ENCODE results near the gene TNFRSF8.
A peak's percentile ranks its signal among the peaks of the same experiment; 100 is the strongest.

Gene TNFRSF8

DNA sequence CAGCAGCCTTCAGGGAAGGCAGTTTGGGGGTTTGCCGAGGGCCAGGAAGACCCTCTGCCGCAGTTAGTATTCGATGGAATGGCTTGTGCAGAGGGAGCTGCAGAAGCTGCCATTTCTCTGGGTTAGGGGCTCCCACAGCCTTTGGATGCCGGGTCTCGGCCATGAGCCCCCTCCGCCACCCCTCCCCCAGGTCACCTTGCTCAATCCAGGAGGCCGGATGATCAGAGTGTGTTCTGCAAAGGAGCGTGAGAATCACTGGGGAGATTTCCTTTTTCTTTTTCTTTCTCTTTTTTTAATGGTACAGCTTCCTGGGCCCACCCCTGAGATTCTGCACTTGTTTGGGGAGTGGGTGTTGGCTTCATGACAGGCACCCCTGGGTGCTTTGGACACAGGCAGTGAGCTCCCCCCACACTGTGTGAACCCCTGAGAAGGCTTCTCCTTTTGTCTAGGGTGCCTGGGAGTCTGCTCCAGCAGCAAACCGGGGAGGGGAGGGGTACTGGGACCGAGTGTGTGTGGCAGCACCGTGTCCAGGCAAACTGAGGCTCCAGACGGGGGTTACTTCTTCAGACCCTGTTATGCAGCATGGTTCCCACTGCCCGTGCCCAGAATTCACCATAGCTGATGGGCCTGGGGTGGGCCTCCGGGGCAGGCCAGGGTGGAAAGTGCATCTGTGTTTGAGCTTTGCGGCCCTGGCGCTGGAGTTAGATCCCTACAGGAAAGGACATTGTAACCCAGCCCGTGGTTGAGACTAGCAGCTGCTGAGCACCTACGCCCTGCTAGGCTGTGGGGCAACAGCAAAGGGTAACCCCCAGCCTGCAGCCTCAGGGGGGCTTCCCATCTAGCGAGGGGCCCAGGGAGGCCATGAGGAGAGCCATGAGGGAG, 122.2 kb downstream of the TNFRSF8 start:
- H3K27ac Mint-ChIP-seq: peak overlapping the region; percentile 52
- H3K9me3 Mint-ChIP-seq: no peaks in the 10 kb centered on the region
- peaks cover 70% of the 10 kb centered on the region for H3K4me1 Mint-ChIP-seq
- DNase-seq (no peak), ATAC-seq (no peak)
- no peaks in the 10 kb centered on the region for H3K27me3 Mint-ChIP-seq
- H3K36me3 Mint-ChIP-seq (ENCODE audit: low read depth): peaks cover 44% of the 10 kb centered on the region
- H3K4me3 Mint-ChIP-seq: no peak overlapping the region

DNA sequence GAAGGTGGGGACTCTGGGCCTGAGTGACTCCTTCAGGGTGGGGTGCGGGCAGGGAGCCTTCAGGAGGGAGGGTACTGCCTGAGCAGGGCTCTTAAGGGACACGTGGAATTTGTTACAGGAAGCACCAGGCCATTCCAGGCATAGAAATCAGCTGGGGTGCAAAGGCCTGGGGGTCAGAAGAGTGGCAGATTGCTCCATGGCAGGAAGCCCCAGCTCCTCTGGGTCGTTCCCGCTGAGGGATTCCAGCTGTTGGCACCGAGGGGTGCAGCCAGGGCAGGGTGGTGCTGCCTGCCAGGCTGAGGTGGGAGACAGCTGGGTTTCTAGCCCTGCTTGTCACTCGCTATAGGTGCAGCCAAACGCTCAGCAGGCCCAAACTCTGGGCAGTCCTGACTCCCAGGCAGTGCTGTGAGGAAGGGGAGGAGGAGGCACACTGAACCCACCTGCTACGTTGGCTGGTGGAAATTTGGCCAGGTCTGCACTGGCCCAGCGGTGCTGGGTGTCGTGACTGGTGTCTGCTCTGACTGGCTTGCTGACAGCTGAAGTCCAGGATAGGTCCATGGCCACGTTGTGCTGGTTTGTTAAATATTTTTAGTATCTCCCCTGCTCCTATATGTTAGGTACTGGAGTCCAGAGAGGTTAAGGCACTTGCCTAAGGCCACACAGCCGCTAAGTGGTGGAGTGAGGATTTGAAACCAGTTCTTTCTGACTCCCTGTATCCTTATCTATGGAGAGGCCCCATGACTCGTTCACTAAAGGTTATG, 123.0 kb downstream of the TNFRSF8 start:
- Mint-ChIP-seq H3K9me3 (no peaks in the 10 kb centered on the region), H3K27me3 (no peaks in the 10 kb centered on the region), H3K4me3 (no peak overlapping the region), H3K4me1 (peaks cover 65% of the 10 kb centered on the region), H3K27ac (peak overlapping the region; percentile 52), H3K36me3 (ENCODE audit: low read depth) (peaks cover 47% of the 10 kb centered on the region)
- ATAC-seq: no peak
- no peak for DNase-seq

- peaks cover 61% of the 10 kb centered on the region for H3K4me1 Mint-ChIP-seq
- DNase-seq: no peak
- H3K27ac Mint-ChIP-seq: peak overlapping the region; percentile 52
- H3K36me3 Mint-ChIP-seq (ENCODE audit: low read depth): peaks cover 46% of the 10 kb centered on the region
- peak; percentile 47 for ATAC-seq
- H3K4me3 Mint-ChIP-seq: no peak overlapping the region
- H3K9me3 Mint-ChIP-seq: no peaks in the 10 kb centered on the region
- no peaks in the 10 kb centered on the region for H3K27me3 Mint-ChIP-seq
Measured at GRCh38 chr1:12186679-12186985, 123.5 kb downstream of the TNFRSF8 start.

DNA sequence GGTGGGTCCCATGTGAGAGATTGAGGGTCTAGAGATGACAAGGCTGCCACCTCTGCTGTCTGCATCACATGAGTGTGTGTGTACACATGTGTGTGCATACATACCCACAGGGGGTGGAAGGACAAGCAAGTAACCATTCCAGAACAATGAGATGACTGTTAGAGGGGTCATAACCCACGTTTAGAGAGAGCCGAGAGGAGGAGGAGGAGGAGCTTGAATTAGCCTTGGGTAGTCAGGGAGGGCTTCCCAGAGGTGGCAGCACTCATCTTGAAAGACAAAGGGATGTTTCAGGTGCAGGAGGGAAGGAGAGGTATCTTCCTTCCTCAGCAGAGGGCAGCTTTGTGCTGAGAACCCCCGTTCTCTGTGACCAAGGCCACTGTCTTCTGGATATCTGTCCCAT, 125.0 kb downstream of the TNFRSF8 start:
- Mint-ChIP-seq H3K36me3 (ENCODE audit: low read depth) (peaks cover 45% of the 10 kb centered on the region), H3K27me3 (no peaks in the 10 kb centered on the region), H3K9me3 (no peaks in the 10 kb centered on the region), H3K4me3 (no peak overlapping the region), H3K27ac (peak overlapping the region; percentile 43), H3K4me1 (peaks cover 46% of the 10 kb centered on the region)
- ATAC-seq (no peak), DNase-seq (no peak)

DNA sequence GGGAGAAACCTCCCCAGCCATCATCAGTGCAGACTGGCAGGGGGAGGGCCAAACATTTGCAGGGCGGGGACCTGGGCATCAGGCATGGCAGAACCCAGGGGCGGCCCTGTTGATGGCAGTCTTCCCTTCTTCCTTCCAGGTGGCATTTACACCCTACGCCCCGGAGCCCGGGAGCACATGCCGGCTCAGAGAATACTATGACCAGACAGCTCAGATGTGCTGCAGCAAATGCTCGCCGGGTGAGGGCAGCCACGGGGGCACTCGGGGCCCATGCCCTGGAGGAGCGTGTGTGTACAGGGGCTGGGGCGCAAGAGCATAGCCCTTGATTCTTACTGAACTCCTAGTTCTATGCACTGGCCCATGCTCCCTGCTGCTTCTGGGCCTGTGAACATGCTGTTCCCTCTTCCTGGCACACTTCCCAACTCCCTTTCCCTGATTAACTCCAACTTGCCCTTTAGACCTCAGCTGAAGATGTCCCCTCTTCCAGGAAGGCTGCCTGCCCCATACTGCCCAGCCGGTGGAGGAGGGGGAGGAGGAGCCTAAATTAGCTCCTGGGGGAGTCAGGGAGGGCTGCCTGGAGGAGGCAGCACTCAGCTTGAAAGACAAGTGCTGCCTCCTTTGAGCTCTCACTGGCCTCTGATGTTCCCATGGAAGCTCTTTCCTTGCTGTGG, 125.7 kb downstream of the TNFRSF8 start:
- Mint-ChIP-seq H3K9me3 (no peaks in the 10 kb centered on the region), H3K27me3 (no peaks in the 10 kb centered on the region), H3K4me1 (peaks cover 40% of the 10 kb centered on the region), H3K36me3 (ENCODE audit: low read depth) (peaks cover 45% of the 10 kb centered on the region), H3K27ac (no peak overlapping the region), H3K4me3 (no peak overlapping the region)
- no peak for ATAC-seq
- DNase-seq: no peak

DNA sequence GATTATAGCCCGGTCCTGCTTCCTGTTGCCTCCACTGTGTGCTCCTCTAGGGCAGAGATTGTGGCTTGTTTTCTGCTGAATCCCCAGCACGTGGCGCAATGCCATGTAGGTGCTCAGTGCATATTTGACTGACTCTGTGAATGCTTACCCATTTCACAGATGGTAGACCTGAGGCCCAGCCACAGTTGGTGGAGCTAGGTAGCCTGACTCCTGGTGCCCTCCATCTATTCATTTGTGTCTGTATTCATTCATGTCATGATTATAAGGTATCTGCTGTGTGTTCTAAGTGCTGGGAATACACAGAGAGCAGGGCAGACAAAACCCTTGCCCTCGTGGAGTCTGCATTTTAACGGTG, 126.2 kb downstream of the TNFRSF8 start:
- Mint-ChIP-seq H3K27me3 (no peaks in the 10 kb centered on the region), H3K4me1 (peaks cover 35% of the 10 kb centered on the region)

GRCh38 chr1:12191242-12192032, 128.3 kb downstream of the TNFRSF8 start:
- H3K9me3 Mint-ChIP-seq: no peaks in the 10 kb centered on the region
- no peak for ATAC-seq
- no peak for DNase-seq
- H3K4me3 Mint-ChIP-seq: no peak overlapping the region
- H3K4me1 Mint-ChIP-seq: peaks cover 34% of the 10 kb centered on the region
- H3K27me3 Mint-ChIP-seq: no peaks in the 10 kb centered on the region
- no peak overlapping the region for H3K27ac Mint-ChIP-seq
- peaks cover 62% of the 10 kb centered on the region for H3K36me3 Mint-ChIP-seq (ENCODE audit: low read depth)

More for the DNA sequence above, 126.2 kb downstream of the TNFRSF8 start:
- H3K27ac Mint-ChIP-seq: no peak overlapping the region
- peaks cover 46% of the 10 kb centered on the region for H3K36me3 Mint-ChIP-seq (ENCODE audit: low read depth)
- H3K9me3 Mint-ChIP-seq: no peaks in the 10 kb centered on the region
- DNase-seq (no peak), ATAC-seq (no peak)
- no peak overlapping the region for H3K4me3 Mint-ChIP-seq

Measured in activated naive CD8-positive, alpha-beta T cell treated with anti-CD3 and anti-CD28 coated beads, Interleukin-2, amount 50 U/mL, for 24 hours (primary cell).